G401 (cell line): ENCODE results near the gene SGTA. TPM values are rescaled to one million over a fixed set of nuclear protein-coding genes. Genes with fewer than 3 reads are reported as not detected.
A peak's percentile ranks its signal among the peaks of the same experiment; 100 is the strongest.
"Not testable (repeated sequence)": the region's sequence is repeated elsewhere in the genome, so short reads cannot be mapped to it uniquely, and the experiment has no call there.

ENCODE experiments used
- DNase-seq: peaks from one replicate; pipeline ENCODE4 v3.0.0-alpha.2; 2015; ENCODE audit warnings: low spot score
- in situ Hi-C: cut with HindIII; loops from 2 replicates; pipeline ENCODE4 v1.10.0; 2016; ENCODE audit warnings: low sequenced_read_pairs, mixed read lengths
- total RNA-seq: library from RNA; depleted of rRNA; stranded (reverse); fragments of >200 nt; shearing (Covaris generic); gene quantifications from 2 replicates; pipeline ENCODE4 v1.2.3, GENCODE V29; 2014

The SGTA gene
- total RNA-seq, 1 experiment from 2014 or later: 143 TPM

GRCh38 chr19:2796659-2797266, 13.7 kb upstream of the SGTA start:
- in situ Hi-C loops: no loop called here
- DNase-seq: no peak

- in situ Hi-C loops: no loop called here
- DNase-seq: no peak
Observed at GRCh38 chr19:2795827-2796658, 13.0 kb upstream of the SGTA start.

- no peak for DNase-seq
- in situ Hi-C loops: no loop called here
Observed at GRCh38 chr19:2793577-2793976, 10.5 kb upstream of the SGTA start.

- no peak for DNase-seq
- in situ Hi-C loops: no loop called here
Observed at GRCh38 chr19:2793126-2793525, 10.1 kb upstream of the SGTA start.

GRCh38 chr19:2792666-2793065, 9.6 kb upstream of the SGTA start:
- DNase-seq, in situ Hi-C loops: not testable (repeated sequence)

GRCh38 chr19:2791876-2792275, 8.8 kb upstream of the SGTA start:
- in situ Hi-C loops: no loop called here
- no peak for DNase-seq

- DNase-seq: no peak
- in situ Hi-C loops: no loop called here
Observed at GRCh38 chr19:2791440-2791839, 8.4 kb upstream of the SGTA start.

- no peak for DNase-seq
- in situ Hi-C loops: no loop called here
Observed at GRCh38 chr19:2790557-2791271, 7.6 kb upstream of the SGTA start.

- no peak for DNase-seq
- in situ Hi-C loops: no loop called here
Observed at GRCh38 chr19:2790194-2790556, 7.1 kb upstream of the SGTA start.

GRCh38 chr19:2788237-2788636, 5.2 kb upstream of the SGTA start:
- DNase-seq: no peak
- in situ Hi-C loops: no loop called here

- in situ Hi-C loops: no loop called here
- no peak for DNase-seq
Observed at GRCh38 chr19:2787115-2787514, 4.0 kb upstream of the SGTA start.

GRCh38 chr19:2785244-2785997, 2.3 kb upstream of the SGTA start, which contains the start of gene THOP1:
THOP1 (plus strand) TSS chr19:2785503; CDS start chr19:2785663, 160 bp downstream.
- in situ Hi-C loops: no loop called here
- DNase-seq: peak; percentile 99

GRCh38 chr19:2783781-2784145, 690 bp upstream of the SGTA start:
- in situ Hi-C loops: no loop called here

GRCh38 chr19:2782329-2782935, 641 bp downstream of the SGTA start:
- in situ Hi-C loops: no loop called here
- no peak for DNase-seq

More at GRCh38 chr19:2783781-2784145, 690 bp upstream of the SGTA start:
- DNase-seq: no peak

- in situ Hi-C loops: no loop called here
- no peak for DNase-seq
Observed at GRCh38 chr19:2780284-2780683, 2.8 kb downstream of the SGTA start.

GRCh38 chr19:2779121-2779740, 3.8 kb downstream of the SGTA start:
- in situ Hi-C loops: no loop called here
- no peak for DNase-seq

GRCh38 chr19:2777952-2778683, 5.0 kb downstream of the SGTA start:
- DNase-seq: no peak
- in situ Hi-C loops: no loop called here
